GM19239 (cell line): ENCODE results near the gene DLG4.

Source experiments
- DNase-seq: peaks from one replicate; pipeline ENCODE4 v3.0.0; 2011; ENCODE audit warnings: low spot score; ENCODE audit not compliant: insufficient read length
- FAIRE-seq: peaks from 2 replicates; lab custom pipeline; 2011; peaks lifted over from hg19 to GRCh38; lab: Jason Lieb, UNC

The DLG4 gene

DNA sequence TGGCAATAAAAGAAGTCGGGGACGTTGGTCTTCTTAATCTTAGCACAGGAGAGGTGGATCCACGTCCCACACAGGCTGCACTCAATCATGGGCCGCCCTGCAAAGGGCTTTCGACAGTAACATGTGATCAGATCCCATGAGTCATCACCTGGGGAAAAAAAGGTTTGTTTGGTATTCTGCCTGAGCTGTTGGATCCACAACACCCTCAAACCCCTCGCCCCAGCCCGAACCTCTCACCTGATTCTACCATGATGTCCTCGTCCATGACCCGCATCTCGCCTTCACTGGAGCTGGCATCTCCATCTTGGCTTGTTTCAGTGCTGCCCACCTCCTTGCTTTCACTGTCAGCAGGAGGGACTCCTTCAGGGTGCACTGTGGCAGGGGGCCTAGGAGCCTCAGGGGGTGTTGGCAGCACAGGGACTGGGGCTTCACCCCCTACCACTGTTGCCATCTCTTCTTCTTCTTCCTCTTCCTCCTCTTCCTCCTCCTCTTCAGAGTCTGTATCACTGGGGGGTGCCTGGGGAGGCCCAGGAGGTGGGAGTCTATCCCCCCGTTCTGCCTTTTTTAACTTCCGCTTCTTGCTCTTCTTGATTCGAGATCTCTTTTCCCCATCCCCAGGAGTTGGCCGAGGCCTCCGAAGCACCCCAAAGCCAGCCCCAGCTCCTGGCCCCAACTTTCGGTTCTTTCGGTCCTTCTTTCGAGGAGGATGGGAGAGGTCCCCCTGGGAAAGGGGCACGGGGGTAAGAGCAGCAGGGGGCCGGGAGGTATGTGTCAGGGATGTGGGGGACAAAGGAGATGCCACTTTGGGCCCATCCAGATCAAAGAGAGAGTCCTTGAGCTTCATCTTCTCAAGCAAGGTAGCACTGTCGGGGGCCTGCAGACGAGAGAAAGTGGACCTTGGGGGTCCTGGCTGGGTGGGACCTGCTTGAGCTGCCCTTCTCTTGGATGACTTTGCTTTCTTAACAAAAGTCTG is 16.3 kb upstream of the DLG4 start:
- FAIRE-seq (no peak), DNase-seq (no peak)

DNA sequence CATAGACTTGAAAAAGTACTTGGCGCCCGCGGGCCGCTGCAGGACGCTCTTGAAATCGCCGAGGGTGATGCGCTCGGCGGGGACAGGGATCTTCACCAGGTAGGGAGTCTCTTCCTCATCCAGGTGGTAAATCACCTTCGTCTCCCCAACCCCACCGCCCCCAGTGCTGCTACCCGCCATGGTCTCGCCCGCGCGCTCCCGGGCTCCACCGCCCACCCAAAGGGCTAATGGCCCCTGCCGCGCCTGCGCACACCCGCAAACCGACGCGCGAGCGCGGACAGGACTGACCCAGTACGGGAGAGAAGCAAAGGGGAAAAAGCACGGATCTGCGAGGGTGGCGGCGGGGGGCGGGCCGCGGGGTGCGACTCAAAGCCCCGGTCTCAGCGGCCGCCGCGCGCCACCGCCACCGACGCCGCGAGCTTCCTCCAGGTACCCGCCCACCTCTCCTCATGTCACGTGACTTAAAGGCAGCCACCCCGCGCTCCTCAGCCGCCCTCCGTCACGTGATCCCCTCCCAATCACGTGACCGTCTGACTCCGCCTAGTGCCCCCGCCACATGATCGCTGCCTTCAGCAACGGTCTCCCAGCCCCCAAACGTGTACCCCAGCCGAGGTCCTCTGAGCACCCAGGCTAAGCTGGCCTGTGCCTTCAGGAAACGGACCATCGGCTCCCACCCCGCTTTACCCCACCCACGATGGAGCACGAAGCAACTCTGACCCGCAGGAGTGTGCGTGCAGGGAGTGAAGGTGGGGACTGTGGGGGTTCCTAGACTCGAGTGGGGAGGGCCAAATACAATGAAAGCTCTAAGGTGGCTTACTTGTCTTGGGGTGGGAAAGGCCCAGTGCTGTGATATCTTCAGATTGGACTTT is 14.7 kb upstream of the DLG4 start, which contains the start of gene DVL2:
Gene DVL2, minus strand, starts transcription at position 435 of the 869 bp plus-strand sequence. Its CDS starts 255 bp downstream, at position 180.
- DNase-seq (peak; percentile 94), FAIRE-seq (peak; percentile 98)

DNA sequence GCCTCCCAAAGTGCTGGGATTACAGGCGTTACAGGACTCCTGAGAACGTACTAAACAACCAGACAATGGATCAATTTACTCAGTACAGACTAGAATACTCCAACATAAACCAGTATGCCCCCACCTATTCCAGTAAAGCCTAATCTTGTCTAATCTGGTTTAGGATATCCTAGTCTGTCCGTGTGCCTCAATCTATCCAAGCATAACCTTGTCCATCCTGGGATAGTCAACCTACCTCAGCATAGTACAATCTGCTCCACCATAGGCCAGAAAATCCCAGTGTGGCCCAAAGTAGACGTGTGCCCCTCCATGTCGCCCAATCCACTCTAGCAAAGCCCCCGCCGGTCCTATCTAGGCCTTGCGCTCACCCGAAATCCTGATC is 14.1 kb upstream of the DLG4 start:
- no peak for FAIRE-seq
- no peak for DNase-seq

DNA sequence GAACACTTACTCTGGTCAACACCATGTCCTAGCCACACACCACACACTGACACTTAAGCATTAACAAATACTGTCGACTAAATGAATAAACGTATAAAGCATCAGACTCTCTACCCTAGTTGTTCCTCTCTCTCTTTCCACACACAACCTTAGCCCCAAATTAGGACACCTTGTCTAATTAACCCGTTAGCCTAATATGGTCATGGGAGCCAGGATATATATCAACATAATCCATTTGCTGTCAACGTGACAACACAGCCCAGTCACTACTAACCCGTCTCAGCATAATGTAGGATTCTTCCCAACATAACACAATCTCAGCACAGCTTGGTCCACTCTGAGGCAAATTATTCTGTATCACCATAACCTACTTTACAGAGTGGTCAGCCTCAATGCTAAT is 12.5 kb upstream of the DLG4 start:
- no peak for FAIRE-seq

DNA sequence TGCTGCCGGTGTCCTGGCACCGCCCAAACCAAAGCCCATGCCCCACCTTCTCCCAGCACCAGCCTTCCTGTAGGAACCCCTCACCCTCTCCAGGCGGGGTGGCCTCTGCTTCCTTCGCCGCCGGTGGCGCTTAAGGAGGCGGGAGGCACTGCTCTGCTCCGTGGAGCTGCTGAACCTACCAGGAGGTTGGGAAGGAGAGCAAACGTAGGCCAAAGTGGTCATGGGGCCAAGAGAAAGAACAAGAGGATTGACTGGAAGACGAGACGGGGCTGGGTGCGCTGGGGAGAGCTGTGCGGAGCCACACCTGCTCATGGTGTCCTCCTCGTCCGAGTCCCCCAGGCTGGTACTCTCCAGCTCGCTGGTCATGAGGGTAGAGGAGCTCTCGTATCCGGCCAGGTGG is 9.9 kb upstream of the DLG4 start:
- DNase-seq = no peak
- no peak for FAIRE-seq

More for the DNA sequence above, 12.5 kb upstream of the DLG4 start:
- no peak for DNase-seq

DNA sequence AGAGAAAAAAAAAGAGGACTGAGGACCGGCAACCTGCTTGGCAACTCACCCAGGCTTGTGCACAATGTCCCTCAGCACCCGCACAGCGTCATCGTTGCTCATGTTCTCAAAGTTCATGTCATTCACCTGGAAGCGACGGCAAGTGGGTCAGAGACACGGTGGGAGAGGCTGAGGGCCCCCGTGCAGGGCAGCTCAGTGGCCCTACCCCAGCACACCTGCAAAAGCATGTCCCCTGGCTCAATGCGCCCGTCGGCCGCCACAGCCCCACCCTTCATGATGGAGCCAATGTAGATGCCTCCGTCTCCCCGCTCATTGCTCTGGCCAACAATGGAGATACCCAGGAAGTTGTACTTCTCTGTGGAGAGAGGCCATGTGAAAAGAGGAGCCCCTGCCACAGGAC is 9.3 kb upstream of the DLG4 start:
- DNase-seq (no peak), FAIRE-seq (no peak)

DNA sequence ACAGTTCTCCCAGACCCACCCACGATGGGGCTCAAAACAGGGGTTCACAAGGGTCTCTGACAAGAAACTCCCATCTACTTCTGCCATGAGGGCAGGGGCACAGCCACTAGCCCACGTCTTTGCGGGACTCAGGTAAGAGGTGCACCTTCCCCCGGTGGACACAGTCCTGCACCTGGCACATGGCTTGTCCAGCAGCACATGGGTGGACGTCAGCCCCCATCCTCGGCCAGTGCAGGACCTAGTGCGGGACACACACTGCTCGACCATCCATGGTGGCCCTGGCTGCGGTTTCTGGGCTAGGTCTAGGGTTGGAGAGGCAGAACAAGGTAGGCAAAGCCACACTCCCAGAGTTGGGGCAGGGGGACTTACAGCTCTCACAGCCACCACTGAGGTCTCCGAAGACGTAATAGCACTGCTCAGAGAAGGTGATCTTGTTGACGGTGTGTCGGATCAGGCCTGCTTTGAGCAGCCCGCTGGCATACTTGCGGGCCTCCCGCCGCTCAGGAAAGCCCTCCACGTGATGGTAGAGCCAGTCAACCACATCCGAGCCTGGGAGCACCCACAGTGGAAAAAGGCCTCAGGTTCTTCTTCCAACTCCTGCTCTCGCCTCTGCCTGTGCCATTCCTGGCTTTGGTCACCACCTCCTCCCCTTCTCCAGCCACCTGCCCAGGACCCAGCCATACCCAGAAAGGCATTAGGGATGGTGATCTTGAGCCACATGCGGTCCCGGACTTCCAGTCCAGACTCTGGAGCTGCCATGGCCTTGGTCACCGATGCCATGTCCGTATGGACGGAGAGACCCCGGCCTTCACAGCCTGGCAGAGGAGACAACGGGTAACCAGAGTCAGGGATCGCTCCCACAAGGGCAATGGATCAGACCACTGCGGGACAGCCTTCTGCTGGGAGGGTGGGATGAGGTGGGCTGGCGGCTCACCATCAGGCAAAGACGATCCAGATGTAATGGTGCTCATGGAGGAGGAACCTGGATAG is 7.4 kb upstream of the DLG4 start:
- DNase-seq (no peak), FAIRE-seq (no peak)

DNA sequence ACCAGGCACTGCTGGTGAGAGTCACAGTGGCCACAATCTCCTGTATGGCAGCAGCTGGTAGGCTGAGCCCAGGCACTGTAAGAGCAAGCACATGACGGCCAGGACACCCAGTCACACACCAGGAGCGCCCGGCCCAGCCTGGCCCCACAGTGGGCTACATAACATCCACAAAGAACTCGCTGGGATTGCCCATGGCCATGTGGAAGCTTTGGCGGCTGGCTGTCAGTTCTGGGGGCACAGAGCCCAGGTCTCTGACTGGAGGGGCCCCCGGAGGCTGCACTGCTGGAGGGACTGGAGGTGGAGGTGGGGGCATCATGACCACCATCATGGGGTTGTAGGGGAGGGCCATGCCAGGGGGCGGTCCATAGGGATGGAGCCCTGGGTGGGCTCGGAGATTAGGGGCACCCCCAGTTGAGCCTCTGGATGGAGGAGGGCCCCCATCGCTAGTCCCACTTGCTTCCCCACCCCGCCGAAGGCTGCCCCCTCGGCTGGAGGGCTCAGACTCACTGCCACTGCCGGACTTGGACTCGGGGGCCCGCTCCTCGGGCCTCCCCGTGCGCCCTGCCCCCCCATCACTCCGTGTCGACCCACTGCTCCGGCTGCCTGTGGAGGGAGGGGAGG is 6.2 kb upstream of the DLG4 start:
- FAIRE-seq = no peak
- DNase-seq = no peak

DNA sequence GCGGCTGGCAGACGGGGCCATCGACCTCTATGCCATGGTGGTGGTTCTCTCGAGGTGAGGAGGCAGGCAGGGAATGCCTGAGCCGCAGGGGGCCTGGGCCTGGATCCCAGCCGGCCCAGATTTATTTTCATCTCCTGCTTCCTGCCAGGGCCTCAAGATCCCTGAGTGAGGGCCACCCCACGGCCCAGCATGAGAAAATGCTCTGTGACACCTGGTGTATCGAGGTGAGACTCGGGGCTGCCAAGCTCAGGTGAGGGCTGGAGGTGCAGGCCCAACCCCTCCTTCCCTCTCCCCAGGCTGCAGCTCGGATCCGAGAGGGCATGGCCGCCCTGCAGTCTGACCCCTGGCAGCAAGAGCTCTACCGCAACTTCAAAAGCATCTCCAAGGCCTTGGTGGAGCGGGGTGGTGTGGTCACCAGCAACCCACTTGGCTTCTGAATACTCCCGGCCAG is 5.0 kb upstream of the DLG4 start:
- FAIRE-seq (no peak), DNase-seq (no peak)

DNA sequence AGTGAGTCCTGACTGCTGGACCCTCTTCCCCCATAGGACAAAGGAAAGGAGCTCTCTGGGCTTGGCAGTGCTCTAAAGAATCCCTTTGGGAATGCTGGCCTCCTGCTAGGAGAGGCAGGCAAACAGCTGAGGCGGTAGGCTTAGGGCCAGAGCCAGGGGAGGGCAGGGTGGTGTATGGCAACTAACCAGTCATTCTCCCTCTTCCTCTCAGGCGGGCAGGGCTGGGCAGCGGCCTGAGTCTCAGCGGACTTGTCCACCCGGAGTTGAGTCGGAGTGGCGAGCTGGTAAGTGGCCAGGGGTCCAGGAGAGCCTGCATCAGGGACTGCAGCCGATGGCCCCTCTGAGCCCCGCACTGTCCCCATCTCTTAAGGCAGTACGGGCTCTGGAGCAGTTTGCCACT is 4.5 kb upstream of the DLG4 start:
- FAIRE-seq (no peak), DNase-seq (no peak)

DNA sequence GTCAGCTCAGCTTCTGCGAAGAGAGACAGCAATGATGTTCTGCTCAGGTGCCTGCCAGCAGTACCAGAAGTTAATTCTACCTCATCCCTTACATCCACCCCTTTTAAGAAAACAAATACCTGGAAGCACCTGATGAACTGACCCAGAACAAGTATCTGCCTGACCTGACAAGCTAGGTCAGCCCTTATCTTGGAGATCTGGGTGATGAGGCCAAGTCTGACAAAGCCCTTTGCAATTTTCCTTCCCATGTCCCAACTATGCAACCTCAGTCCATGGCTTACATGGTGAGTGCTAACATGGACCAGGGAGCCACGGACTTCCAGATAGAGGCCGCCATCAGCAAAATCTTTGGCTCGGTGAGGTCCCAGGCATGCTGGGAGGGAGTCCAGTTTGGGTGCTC is 3.7 kb upstream of the DLG4 start:
- DNase-seq (no peak), FAIRE-seq (no peak)

DNA sequence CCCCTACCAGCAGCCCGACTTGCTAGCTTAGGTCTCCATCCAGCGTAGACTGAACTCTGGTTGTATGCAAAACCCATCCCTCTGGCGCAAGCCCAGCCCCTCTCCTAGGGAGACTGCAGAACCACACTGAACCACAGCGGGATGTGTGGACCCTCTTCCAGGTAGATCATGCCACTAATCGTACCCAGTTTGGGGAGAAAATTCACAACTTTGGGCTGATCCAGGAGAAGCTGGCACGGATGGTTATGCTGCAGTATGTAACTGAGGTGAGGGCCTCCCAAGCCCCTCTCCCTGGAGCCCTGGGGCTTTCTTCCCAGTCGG is 3.3 kb upstream of the DLG4 start:
- no peak for DNase-seq
- no peak for FAIRE-seq

DNA sequence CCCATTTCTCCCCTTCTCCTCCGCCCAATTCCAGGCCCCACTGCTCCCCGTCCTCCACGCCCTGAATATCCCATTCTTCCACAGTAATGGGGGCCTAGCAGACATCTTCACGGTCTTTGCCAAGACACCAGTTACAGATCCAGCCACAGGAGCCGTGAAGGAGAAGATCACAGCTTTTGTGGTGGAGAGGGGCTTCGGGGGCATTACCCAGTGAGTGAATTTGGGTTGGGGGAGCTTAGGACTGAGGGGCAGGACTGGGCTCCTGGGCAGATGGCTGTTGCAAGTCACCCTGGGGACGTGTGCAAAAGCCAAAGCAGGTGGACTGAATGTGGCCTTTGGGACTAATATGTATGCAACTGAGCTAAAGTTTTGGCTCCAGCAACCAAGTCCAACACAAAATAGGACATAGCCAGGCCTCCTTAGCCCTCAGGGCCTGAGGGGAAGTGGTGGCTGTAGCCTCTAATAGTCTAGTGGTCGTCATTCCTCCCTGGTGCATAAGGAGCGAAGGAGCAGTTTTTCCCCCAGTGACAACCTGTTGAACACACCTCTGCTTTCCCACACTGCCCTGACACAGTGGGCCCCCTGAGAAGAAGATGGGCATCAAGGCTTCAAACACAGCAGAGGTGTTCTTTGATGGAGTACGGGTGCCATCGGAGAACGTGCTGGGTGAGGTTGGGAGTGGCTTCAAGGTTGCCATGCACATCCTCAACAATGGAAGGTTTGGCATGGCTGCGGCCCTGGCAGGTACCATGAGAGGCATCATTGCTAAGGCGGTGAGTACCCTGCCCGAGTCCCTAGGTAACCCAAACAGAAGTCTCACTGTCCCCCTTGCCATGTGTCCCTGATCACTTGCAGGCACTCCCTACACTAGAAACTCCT is 2.7 kb upstream of the DLG4 start:
- no peak for DNase-seq
- no peak for FAIRE-seq

DNA sequence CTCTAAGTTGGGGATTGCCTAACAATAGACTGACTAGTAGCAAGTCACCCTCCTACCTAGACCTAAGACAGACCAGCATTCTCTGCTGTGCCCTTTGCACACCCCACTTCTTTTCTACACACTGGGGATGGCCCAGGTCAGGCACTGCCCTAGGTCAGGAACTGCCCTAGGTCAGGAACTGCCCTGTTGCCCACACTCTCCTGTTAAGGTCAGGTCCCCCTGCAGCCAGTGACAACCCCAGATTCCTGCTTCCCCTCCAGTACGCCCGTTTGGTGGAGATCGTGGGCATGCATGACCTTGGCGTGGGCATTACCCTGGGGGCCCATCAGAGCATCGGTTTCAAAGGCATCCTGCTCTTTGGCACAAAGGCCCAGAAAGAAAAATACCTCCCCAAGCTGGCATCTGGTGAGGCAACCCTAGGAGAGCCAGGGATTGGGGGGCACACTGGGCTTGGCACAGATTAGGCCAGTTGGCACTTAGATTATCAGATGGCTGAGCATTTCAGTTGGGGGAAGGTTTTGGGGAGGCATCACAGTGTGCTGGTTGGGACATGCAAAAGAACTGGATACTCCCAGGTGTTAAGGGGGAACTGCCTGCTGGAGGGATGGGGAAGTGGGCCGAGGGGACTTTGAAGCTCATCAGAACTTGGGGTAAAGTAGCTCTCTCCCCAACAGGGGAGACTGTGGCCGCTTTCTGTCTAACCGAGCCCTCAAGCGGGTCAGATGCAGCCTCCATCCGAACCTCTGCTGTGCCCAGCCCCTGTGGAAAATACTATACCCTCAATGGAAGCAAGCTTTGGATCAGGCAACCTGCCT is 1.8 kb upstream of the DLG4 start:
- FAIRE-seq (no peak), DNase-seq (no peak)

DNA sequence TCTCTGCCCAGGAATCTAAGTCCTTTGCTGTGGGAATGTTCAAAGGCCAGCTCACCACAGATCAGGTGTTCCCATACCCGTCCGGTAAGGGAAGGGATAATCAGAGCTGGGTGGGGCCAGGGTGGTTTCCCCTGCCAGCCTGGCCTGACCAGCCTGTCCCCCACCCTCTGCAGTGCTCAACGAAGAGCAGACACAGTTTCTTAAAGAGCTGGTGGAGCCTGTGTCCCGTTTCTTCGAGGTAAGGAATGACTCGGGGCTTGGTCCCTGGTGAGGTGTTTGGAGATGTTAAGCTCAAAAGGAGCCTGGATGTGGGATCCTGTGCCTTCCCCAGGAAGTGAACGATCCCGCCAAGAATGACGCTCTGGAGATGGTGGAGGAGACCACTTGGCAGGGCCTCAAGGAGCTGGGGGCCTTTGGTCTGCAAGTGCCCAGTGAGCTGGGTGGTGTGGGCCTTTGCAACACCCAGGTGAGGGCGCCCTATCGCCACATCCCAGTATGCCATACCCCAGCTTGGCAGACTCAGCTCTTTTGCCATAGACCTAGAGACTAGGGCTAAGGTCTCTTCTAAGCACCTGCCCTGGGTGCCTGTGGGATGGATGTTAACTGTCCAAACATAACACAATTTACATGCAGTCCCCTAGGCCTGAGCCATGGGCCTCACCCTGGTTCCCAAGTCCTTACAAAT is 1.1 kb upstream of the DLG4 start:
- DNase-seq (peak; percentile 63), FAIRE-seq (peak; percentile 88)

DNA sequence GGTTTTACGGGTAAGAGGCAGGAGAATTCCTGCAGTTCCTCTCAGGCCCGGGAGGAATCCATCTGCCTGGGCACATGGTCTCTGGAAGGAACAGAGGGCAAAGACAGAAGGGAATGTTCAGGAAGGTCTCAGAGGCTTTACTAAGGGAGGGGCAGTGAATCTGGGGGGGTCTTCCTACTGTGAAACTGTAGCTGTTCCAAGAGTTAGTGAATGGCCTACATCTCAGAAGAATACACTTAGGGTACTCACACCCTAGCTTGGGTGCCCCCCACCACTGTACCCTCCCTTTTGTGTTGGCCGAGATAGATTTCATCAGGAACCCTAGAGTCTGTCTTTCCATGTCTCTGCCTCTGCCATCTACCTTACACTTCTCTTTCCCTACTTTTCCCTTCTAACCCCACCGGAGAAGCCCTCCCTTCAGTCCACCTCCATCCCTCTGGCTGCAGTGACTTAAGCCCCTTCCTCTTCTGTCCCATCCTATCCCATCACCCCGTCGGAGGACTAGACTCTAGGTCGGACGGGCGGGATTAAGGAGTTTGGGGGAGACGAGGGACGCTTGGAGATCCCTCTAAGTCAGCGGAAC is 316 bp downstream of the DLG4 start:
- DNase-seq = no peak
- peak; percentile 93 for FAIRE-seq

DNA sequence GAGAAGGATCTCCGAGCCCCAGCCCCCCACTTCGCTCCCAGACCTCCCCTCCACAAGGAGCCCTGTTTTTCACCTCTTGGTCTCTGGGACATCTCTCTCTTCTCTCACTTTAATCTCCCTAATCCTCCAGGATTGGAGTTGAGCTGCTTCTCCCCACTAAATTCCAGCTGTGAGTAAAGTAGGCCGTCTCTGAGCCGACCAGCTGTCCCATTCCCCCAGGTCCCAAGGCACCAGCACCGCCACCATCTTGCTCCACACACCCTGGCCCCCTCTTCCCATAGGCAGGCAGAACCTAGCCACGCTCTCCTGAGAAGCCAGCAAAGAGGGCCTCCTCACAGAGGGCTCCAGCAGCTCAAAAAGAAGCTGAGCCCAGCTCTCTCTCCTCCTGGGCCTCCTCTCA is 878 bp downstream of the DLG4 start:
- DNase-seq (no peak), FAIRE-seq (no peak)
